ENCODE measurements around the gene SORCS1.

The SORCS1 gene

DNA sequence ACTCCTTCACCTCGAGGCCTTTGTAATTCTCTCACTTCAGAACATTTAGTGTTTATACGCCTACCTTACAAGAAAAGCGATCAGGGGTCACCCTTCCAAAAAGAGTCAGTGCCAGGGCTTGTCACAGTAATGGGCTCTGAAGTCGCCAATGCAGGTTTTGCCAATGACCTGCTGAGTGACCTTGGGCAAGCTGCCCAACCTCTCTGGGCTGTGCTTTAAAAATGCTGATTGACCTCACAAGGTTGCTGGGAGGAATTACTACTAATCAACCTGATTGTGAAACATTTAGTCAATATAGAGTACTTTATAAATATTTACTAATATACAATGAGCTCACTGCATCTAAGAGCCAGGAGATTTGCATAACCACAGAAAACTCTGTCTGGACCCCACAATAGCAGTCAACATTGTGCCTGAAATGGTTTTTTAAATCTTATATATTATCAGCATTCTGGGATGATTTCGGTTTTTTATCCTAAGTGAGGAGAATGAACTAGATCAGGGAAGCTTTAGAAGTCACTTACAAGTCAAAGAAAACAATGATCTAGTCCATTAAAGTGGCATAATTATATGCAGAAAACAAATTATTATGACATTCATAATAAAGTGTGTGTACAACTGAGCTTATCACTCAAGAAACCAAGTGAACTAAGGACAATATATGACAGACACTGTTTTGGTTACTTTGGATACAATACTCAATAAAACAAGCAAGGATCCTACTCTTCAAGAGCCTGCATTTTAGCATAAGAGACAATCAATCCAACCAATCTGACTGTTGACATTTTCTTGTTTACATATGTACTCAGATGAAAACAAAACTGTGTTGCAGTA, 290.5 kb downstream of the SORCS1 start:
- no peaks in the 10 kb centered on the region for H3K27me3 ChIP-seq (ENCODE audit: low read length)
- no peaks in the 10 kb centered on the region for H3K36me3 ChIP-seq (ENCODE audit: low read length)
- H3K79me2 ChIP-seq (ENCODE audit: insufficient read depth, low read length), result no peaks in the 10 kb centered on the region
- H3K4me3 ChIP-seq (ENCODE audit: insufficient read depth, low read length, poor library complexity, severe bottlenecking), result no peak overlapping the region
- no peak overlapping the region for H3K4me2 ChIP-seq (ENCODE audit: low read depth, low read length, poor library complexity, severe bottlenecking)
- no peak overlapping the region for H2AFZ ChIP-seq (ENCODE audit: low read depth, low read length, severe bottlenecking)
- H4K20me1 ChIP-seq (ENCODE audit: low read depth, low read length), result no peaks in the 10 kb centered on the region
- H3K27ac ChIP-seq (ENCODE audit: low read depth, low read length), result no peak overlapping the region
- no peak for TF ChIP-seq CTCF (IDR thresholded peaks at IDR 0.05; ENCODE audit: insufficient read depth, low read length, poor library complexity, severe bottlenecking)
- no peak overlapping the region for H3K9ac ChIP-seq (ENCODE audit: low read length)
- H3K9me3 ChIP-seq (ENCODE audit: insufficient read depth, low read length), result no peaks in the 10 kb centered on the region
- H3F3A ChIP-seq (ENCODE audit: insufficient read depth), result no peaks in the 10 kb centered on the region
- no peaks in the 10 kb centered on the region for H3K9me2 ChIP-seq (replicated peaks; ENCODE audit: insufficient read depth, low read length)

DNA sequence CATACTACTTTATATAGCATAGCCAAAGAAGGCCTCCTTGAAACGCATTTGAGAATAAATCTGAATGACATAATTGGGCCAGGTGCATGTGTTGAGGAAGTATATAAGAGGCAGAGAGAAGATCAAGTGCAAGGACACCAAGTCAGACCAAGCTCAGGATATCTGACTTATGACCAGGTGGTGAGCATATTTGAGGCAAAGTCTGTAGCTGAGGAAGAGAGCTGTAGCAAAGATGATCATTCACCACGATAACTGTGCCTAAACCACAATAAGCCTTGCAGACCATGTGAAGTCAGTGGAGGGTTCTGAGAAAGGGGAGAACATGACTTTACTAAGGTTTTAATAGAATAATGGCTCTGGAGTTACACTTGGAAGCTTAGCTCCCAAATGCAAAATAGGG, 292.3 kb downstream of the SORCS1 start:
- no peak overlapping the region for H3K4me2 ChIP-seq (ENCODE audit: low read depth, low read length, poor library complexity, severe bottlenecking)
- no peaks in the 10 kb centered on the region for H3F3A ChIP-seq (ENCODE audit: insufficient read depth)
- H2AFZ ChIP-seq (ENCODE audit: low read depth, low read length, severe bottlenecking), result no peak overlapping the region
- no peak overlapping the region for H3K9ac ChIP-seq (ENCODE audit: low read length)
- no peak overlapping the region for H3K4me3 ChIP-seq (ENCODE audit: insufficient read depth, low read length, poor library complexity, severe bottlenecking)
- no peaks in the 10 kb centered on the region for H3K9me3 ChIP-seq (ENCODE audit: insufficient read depth, low read length)
- H3K79me2 ChIP-seq (ENCODE audit: insufficient read depth, low read length), result no peaks in the 10 kb centered on the region
- TF ChIP-seq CTCF (IDR thresholded peaks at IDR 0.05; ENCODE audit: insufficient read depth, low read length, poor library complexity, severe bottlenecking) (no peak), EZH2phosphoT487 (conservative IDR thresholded peaks at IDR 0.05; ENCODE audit: low read length) (no peak)
- H3K9me2 ChIP-seq (replicated peaks; ENCODE audit: insufficient read depth, low read length), result no peaks in the 10 kb centered on the region
- H4K20me1 ChIP-seq (ENCODE audit: low read depth, low read length), result no peaks in the 10 kb centered on the region
- H3K27me3 ChIP-seq (ENCODE audit: low read length), result no peaks in the 10 kb centered on the region
- no peaks in the 10 kb centered on the region for H3K36me3 ChIP-seq (ENCODE audit: low read length)
- no peak overlapping the region for H3K27ac ChIP-seq (ENCODE audit: low read depth, low read length)

GRCh38 chr10:106866244-106866845, 298.2 kb downstream of the SORCS1 start:
- no peaks in the 10 kb centered on the region for H3K79me2 ChIP-seq (ENCODE audit: insufficient read depth, low read length)
- no peaks in the 10 kb centered on the region for H3K36me3 ChIP-seq (ENCODE audit: low read length)
- no peaks in the 10 kb centered on the region for H3F3A ChIP-seq (ENCODE audit: insufficient read depth)
- H4K20me1 ChIP-seq (ENCODE audit: low read depth, low read length), result no peaks in the 10 kb centered on the region
- no peak overlapping the region for H2AFZ ChIP-seq (ENCODE audit: low read depth, low read length, severe bottlenecking)
- H3K27me3 ChIP-seq (ENCODE audit: low read length), result no peaks in the 10 kb centered on the region
- TF ChIP-seq CTCF (IDR thresholded peaks at IDR 0.05; ENCODE audit: insufficient read depth, low read length, poor library complexity, severe bottlenecking) (no peak), EZH2phosphoT487 (conservative IDR thresholded peaks at IDR 0.05; ENCODE audit: low read length) (no peak)
- H3K9me3 ChIP-seq (ENCODE audit: insufficient read depth, low read length), result no peaks in the 10 kb centered on the region
- H3K27ac ChIP-seq (ENCODE audit: low read depth, low read length), result no peak overlapping the region
- H3K4me2 ChIP-seq (ENCODE audit: low read depth, low read length, poor library complexity, severe bottlenecking), result no peak overlapping the region
- H3K4me3 ChIP-seq (ENCODE audit: insufficient read depth, low read length, poor library complexity, severe bottlenecking), result no peak overlapping the region
- no peak overlapping the region for H3K9ac ChIP-seq (ENCODE audit: low read length)
- H3K9me2 ChIP-seq (replicated peaks; ENCODE audit: insufficient read depth, low read length), result no peaks in the 10 kb centered on the region
